Kidney tubule cell (primary cell): ENCODE data around the gene GZMM.
A peak's percentile ranks its signal among the peaks of the same experiment; 100 is the strongest.
"Not testable (repeated sequence)": the region's sequence is repeated elsewhere in the genome, so short reads cannot be mapped to it uniquely, and the experiment has no call there.

ENCODE experiments used
- DNase-seq: peaks from one replicate; pipeline ENCODE4 v3.0.0-alpha.2; 2018; ENCODE audit warnings: low spot score

Gene GZMM

GRCh38 chr19:583198-583967, 39.5 kb downstream of the GZMM start:
- DNase-seq, result no peak

DNA sequence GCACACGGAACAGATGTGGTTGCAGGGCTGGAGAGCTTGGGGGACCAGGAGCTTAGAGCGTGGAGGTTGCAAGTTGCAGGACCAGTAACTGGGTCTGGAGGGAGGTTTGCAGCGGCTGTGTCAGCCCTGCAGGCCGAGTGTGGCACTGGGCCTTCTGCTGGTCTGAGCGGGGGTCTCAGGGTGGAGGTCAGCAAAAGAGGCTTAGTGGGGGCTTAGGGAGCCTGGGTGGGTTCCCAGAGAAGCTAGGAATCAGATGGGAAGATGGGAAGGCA, 40.1 kb downstream of the GZMM start:
- no peak for DNase-seq

DNA sequence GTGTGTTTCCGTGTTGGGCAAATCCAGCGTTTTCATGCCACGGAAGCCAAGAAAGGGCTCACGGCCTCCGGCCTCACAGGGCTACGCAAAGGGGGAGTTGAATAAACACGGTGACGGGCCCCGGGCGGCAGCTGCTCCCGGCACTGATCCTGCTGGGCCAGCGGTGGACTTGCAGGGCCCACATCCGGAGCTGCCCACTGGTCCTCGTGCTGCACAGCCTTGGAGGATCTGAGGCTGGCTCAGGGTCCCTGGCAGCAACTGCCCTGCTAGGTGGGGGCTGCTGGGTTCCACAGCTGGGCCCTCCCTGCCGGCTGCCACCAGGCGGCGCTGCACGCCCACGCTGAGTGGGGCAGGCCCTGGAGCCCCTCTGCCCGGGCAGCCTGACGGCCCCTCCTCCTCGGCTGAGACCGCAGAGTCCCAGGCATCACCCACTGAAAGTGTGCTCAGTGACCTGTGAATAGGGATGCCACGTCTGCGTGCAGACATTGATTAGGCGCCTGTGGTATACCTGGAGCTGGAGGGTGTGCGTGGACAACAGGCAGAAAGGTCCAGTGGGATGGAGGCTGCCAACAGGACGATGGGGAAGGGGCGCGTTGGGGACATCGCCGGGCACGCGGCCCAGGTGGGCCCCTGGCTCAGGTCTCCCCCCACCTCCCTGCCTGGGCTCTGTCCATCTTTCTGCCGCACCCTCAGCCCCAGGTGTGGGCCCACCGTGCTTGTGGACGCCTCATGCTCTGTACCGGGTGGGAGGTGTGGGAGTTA, 40.6 kb downstream of the GZMM start:
- peak; percentile 56 for DNase-seq

DNA sequence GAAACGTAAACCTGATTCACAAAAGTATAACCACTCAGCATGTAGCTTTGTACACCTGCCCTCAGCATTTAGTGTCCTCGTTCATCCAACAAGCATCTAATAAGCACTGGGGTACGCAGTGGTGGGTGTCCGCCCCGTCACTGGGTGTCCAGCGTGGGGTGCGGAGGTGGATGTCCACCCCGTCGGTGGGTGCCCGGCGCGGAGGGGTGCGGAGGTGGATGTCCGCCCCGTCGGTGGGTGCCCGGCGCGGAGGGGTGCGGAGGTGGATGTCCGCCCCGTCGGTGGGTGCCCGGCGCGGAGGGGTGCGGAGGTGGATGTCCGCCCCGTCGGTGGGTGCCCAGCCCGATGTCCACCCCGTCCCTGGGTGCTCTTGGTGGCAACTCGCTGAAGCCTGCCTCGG, 41.3 kb downstream of the GZMM start:
- DNase-seq, result not testable (repeated sequence)

DNA sequence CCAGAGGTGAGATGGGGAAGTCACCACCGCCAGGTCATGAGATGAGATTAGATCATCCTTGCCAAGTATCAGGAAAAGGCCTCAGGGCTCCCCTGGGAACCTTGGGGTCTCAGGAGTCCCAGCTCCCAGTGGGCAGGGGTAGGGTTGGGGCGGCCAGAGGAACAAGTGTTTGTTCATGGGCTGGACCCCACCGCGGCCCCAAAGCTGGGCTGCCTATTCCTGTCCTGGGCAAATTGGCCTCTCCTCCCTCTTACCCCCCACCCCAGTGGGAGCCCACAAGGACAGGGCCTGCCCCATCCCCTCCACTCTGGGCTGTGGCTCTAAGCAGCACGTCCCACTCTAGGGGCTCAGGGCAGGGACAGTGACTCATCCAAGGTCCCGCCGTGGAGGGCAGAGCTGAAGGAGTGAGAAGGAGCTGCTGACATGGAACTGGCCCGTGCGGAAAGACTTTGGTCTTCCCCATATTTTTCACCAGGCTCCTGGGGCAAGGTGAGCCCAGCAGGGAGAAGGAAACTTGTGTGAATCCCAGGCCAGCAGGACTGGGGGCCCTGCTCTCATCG, 41.8 kb downstream of the GZMM start:
- DNase-seq, result no peak

DNA sequence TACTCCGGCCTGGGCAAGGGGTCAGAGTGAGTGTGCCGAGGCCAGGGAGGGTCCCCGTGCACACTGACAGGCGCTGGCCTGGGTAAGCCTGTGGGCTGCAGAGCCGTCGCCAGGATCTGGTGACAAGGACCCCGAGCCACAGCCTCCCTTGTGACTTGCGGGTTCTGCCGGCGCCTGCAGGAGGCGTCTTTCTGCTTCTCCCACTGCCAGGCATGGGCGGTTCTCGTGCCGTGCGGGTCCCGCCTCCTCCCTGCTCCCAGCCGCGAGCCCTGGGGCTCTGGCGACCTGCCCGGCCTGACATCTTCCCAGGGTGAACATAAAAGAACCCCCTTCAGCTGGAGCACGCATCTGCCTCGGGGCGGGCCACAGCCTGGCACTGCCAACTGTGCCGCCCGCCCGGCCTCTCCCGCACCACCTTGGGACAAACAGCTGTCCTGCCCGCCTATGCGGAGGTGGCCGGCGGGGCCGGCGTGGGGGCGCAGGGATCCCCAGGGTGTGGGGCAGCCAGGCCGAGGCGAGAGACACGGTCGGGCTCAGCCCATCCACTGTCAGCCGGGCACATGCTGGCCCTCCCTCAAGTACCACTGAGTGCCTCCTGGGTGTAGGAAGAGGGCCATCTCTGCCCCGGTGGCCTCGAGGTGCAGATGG, 44.4 kb downstream of the GZMM start:
- DNase-seq, result peak; percentile 71

GRCh38 chr19:588741-589692, 45.2 kb downstream of the GZMM start:
- no peak for DNase-seq

DNA sequence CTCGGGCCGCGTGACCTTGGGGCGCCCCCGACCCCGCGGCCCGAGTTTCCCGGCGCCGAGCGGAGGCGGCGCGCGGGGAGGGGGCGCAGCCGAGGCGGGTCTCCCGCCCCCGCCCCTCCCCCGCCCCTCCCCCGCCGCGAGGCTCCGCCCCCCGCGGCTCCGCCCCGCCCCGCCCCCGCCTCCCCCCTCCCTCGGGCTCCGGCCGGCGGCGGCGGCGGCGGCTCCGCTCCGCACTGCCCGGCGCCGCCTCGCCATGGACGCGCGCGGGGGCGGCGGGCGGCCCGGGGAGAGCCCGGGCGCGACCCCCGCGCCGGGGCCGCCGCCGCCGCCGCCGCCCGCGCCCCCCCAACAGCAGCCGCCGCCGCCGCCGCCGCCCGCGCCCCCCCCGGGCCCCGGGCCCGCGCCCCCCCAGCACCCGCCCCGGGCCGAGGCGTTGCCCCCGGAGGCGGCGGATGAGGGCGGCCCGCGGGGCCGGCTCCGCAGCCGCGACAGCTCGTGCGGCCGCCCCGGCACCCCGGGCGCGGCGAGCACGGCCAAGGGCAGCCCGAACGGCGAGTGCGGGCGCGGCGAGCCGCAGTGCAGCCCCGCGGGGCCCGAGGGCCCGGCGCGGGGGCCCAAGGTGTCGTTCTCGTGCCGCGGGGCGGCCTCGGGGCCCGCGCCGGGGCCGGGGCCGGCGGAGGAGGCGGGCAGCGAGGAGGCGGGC, 46.0 kb downstream of the GZMM start, which contains the start of gene HCN2:
Gene HCN2 (plus strand): TSS at position 189 of the 703 bp plus-strand sequence. CDS start 65 bp downstream, at position 254.
- no peak for DNase-seq

GRCh38 chr19:590396-590745, 46.5 kb downstream of the GZMM start:
- peak; percentile 33 for DNase-seq

DNA sequence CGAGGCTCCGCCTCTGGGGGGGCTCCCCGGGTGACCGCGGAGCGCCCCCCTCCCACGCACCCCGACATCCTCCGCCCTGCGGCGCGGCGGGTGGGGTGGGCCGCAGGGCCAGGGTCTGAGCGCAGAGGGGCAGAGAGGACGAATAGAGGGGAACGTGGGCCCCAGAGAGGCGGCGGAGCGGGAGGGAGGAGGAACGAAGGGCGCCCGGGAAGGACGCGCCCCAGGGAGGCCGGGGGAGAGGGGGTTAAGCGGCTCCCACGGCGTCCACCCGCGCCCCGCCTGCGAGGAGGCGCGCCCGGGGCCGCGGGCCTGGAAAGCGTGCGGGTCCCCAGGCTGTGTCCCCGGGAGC, 46.9 kb downstream of the GZMM start:
- no peak for DNase-seq

DNA sequence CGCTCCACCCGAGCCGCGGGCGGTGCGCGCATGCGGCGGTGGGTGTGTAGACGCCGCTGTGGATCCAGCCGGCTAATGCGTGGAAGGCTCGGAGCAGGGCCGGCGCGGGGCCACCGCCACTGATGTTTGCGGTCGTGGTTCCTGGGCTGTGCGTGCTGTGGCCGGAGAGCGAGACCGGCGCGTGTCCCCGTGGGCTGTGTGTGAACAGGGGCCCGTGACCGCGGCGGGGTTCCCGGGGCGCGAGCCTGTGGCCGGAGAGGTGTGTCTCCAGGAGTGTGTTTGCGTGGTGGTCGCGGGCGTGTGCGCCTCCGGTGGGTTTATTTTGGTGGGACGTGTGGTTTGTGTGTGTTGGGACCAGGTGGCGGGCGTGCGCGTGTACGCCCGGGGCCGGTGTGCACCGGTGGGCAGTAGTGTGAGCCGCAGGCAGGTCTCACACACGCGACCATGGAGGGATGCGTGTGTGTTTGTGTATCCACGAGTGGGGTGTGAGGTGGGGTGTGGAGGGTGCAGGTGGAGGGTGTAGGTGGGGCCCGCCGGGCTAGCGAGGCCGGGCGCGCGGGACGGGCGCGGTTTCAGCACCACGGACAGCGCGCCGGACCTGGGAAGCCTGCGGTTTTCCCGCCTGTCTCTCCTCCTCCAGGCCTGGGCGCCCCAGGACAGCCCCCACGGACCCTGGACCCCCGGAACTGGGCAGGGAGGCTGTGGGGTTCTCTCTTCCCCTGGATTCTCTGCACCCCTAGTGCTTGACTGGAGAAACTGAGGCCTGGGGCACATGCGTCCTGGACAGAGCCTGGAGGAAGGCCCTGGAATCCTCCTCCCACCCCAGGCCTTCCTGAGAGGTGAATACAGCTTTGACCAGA, 47.5 kb downstream of the GZMM start:
- no peak for DNase-seq

DNA sequence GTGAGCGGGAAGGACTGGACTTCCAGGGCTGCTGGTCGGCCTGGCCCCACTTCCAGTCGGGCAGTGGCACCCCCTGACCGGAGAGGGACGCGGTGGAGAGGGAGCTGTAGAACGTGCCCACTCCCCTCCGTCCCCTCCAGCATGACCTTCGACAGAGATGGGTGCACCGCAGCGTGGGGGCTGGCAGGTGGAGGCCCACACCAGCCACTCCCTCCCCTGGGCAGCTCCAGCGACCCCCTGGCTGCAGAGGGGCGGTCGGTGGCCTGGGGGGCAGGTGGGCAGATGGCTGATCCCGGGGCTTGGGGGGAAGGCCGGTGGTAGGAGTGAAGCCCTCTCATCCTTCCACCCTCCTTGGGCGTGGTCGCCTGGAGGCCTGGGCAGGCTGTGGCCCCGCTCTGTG, 48.2 kb downstream of the GZMM start:
- DNase-seq, result no peak

GRCh38 chr19:593055-593454, 49.2 kb downstream of the GZMM start:
- DNase-seq, result no peak

GRCh38 chr19:593505-593904, 49.7 kb downstream of the GZMM start:
- no peak for DNase-seq

DNA sequence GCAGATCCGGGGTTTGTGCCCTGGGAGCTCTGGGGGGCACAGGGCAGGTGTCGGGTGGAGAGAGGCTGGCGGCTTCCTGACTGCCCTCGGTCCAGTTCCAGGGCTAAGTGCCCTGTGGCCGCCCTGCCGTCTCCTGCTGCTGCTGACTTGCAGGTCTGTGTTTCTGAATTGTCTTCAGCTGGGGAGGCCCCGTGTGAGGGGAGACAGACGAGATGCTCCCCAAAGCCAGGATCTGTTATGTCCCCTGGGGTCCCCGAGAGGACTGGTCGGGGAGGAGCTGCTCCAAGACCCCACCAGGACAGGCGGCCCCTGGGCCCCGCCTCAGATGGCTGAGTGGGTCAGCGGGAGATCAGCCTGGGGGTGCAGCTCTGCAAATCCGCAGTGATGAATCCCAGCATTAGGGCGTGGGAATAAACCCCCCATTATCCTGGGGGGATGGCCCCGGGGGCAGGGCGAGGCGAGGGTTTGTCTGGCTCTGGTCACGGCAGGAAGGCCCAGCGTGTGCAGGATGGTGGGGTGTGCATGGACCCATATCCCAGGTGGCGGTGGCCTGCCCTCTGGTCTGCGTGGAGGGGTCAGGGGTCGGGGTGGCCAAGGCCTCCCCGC, 50.5 kb downstream of the GZMM start:
- no peak for DNase-seq

- no peak for DNase-seq
These were observed 51.7 kb downstream of the GZMM start for GRCh38 chr19:595326-596262.

DNA sequence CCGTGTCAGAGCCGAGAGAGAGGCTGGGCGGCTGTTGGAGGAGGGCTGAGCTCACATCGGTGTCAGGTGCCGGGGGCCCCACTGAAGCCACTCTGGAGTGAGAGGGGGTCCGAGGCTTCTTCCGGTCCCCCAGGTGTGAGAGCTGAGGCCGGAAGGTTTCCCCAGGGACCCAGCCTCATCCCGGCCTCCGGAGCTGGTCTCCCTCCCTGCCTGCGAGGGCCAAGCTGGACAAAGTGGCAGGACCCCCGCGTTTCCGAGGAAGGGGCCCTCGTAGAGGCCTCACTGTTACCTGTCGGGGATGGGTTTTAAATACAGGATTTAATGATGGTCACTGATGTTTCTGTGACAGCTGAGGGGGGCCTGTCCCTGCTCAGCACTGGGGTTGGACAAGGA, 52.4 kb downstream of the GZMM start:
- DNase-seq, result no peak

DNA sequence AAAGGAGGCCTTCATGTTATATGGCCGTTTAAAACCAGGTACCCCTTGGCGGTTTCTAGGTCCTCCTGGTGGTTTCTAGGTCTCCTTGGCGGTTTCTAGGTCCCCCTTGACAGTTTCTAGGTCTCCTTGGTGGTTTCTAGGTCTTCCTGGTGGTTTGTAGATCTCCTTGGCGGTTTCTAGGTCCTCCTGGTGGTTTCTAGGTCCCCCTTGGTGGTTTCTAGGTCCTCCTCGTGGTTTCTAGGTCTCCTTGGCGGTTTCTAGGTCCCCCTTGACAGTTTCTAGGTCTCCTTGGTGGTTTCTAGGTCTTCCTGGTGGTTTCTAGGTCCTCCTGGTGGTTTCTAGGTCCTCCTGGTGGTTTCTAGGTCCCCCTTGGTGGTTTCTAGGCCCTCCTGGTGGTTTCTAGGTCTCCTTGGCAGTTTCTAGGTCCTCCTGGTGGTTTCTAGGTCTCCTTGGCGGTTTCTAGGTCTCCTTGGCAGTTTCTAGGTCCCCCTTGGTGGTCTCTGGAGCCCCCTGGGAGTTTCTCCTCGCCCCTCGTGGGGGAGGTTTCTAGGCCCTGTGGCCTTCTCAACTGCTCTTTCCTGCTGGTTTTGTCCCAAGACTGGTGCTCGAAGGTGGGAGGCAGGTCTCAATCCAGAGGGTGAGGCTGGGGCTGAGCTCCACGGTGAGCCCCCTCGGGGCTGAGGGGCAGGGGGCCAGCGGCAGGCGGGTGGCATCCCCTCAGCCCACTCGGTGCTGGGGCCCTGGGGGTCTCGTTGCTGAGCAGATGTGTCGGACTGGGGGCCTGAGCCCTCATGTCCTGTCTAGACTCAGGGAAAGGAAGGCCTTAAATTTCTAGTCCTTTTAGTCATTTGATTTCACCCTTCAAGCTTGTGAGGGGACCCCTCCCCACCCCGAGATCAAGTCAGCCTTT, 53.8 kb downstream of the GZMM start:
- no peak for DNase-seq
